GM11168 (cell line): ENCODE measurements around the gene DCC.
"Not testable (repeated sequence)": the region's sequence is repeated elsewhere in the genome, so short reads cannot be mapped to it uniquely, and the experiment has no call there.

Experiments
- in situ Hi-C: fragments of 300-500 bp; cut with MboI; formaldehyde crosslinking; loops from one replicate; pipeline ENCODE4 v1.12.0; 2022; ENCODE audit warnings: low sequenced_read_pairs; ENCODE audit not compliant: unreplicated experiment

The DCC gene

DNA sequence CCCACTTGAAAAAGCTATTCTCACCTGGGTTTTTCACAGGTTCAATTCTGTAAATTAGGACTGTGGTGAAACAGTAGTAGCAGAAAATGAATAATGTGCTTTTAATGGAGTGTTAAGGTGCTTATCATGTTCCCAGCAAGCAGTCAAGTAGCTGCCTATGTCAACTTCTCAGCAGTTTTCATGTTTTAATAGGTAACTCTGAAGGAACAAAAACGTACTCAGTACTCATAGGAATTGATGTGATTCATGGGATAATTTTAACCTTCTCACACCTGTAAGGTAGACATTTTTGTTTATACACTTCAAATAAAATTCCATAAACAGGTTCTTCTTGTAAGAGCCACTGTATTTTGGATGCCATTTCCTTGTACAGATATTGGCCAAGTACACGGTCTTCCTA is 1082.9 kb downstream of the DCC start:
- in situ Hi-C loops: no loop called here

- in situ Hi-C loops: no loop called here
Measured at GRCh38 chr18:53426666-53427184, 1086.7 kb downstream of the DCC start.

- in situ Hi-C loops: no loop called here
Measured at GRCh38 chr18:53441761-53442414, 1101.9 kb downstream of the DCC start.

DNA sequence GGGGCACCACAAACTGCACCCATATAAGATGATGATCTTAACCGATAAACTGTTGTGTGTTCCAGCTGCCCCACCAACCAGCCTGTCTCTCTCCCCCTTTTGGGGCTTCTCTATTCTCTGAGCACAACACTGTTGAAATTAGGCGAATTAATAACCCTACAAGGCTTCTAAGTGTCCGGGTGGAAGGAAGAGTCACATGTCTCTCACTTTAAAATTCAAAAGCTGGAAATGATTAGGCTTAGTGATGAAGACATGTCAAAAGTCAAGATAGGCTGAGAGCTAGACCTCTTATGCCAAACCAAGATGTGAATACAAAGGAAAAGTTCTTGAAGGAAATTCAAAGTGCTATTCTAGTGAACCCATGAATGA is 1102.4 kb downstream of the DCC start:
- in situ Hi-C loops: no loop called here

GRCh38 chr18:53443336-53443735 is 1103.3 kb downstream of the DCC start:
- in situ Hi-C loops: no loop called here

DNA sequence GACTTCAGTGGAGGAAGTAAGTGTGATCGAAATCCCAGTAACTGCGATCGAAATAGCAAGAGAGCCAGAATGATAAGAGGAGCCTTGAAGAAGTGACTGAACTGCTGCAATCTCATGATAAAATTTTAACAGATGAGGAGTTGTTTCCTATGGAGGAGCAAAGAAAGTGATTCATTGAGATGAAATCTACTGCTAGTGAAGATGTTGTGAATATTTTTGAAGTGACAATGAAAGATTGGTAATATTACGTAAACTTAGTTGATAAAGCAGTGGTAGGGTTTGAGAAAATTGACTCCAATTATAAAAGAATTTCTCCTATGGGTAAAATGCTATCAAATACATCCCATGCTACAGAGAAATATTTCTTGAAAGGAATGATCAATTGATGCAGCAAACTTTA is 1103.8 kb downstream of the DCC start:
- in situ Hi-C loops: no loop called here

DNA sequence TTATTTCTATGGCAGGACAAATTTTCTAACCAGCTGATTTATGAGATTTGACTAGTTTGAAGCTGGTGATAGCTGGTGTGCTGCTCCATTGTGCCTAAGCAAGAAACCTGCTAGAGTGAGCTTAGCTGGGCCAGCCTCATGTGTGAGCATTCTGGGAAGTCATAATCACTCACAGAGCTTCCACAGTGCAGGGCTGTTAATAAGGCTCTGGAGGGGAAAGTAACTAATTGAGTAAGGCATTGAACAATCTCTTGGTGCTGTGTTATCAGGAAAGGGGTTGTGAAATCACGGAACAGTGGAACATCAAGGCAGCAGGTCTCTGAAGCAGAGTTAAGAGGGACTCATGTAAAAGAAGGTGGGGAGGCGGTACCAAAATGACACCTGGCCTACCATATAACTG is 1111.9 kb downstream of the DCC start:
- in situ Hi-C loops: no loop called here

GRCh38 chr18:53457068-53457467 is 1117.1 kb downstream of the DCC start:
- in situ Hi-C loops: no loop called here

DNA sequence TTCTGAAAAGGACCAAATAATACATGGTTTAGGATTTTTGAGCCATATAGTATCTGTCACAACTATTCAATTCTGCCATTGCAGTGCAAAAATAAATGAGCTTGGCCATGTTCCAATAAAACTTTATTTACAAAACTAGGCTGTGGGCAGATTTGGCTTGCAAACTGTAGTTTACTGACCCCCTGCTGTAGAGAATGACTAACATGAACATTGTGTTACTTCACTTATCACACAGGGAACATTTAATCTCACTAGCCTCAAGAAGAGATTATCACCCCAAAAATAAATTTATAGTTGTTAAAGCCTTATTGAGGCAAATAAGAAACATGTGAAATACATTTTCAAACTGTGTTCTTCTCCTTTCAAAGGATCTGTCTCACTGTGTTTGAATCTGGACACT is 1118.3 kb downstream of the DCC start:
- in situ Hi-C loops: no loop called here

DNA sequence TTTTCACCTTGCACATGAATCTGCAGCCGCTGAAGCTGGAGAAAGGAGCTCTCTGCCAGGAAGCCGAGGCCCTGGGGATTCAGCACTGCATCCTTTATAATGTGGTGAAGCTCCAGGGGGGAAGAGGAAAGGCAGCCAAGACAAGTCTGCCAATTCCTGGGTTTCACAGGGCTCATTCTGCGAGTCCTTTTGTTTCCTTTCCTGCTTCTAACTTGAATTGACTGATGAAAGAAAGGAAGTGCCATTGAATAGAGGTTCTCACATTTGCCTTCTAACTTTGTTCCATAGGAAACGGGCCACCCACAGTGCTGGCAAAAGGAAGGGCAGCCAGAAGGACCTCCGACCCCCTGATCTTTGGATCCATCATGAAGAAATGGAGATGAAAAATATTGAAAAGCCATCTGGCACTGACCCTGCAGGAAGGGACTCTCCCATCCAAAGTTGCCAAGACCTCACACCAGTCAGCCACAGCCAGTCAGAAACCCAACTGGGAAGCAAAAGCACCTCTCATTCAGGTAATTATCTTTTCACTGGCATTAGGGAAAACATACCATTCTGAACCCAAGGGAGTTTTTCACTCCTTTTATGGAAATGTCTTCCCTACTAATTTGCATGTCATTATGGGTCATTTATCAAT is 1119.1 kb downstream of the DCC start:
- in situ Hi-C loops: no loop called here

DNA sequence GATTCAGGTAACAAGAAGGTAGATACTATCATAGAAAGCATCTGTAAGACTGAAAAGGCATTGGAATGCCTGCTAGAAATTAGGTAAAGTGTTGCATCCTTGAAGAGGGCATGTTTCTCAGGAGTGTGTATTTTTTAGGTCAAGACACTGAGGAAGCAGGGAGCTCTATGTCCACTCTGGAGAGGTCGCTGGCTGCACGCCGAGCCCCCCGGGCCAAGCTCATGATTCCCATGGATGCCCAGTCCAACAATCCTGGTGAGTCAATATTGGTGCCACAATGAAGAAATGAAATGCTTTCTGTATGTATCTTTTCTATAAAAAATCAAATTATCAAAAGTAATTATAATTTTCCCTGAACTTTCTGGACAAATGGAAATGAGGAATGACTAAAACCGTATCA is 1127.8 kb downstream of the DCC start:
- in situ Hi-C loops: no loop called here

DNA sequence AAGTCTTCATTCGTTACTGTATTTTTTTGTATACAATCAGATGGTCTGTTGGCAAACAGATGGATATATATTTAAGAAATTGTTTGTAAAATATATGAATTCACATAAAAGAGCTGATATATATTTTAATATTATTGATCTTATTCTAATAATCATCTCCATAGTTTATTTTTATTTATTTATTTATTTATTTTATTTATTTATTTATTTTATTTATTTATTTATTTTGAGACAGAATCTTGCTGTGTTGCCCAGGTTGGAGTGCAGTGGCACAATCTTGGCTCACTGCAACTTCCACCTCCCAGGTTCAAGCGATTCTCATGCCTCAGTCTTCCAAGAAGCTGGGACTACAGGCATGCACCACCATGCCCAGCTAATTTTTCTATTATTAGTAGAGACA is 1128.2 kb downstream of the DCC start:
- in situ Hi-C loops: not testable (repeated sequence)

DNA sequence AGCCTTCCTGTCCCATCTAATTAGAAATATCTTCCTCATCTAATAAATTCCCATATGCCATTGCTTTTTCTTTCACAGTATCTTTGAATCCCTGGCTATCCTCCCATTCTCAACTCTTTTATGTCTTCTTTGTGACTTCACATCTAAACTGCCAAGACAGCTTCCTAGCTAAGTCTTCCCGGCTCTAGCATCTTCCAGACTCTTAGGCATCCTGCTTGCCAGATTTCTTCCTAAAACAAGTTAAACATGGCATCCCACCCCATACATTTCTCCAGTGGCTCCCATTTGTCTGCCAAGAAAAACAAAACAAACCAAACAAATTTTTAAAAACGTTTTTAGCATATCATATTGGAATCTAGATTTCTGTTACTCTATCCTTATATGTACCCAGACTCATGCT is 1132.5 kb downstream of the DCC start:
- in situ Hi-C loops: no loop called here

DNA sequence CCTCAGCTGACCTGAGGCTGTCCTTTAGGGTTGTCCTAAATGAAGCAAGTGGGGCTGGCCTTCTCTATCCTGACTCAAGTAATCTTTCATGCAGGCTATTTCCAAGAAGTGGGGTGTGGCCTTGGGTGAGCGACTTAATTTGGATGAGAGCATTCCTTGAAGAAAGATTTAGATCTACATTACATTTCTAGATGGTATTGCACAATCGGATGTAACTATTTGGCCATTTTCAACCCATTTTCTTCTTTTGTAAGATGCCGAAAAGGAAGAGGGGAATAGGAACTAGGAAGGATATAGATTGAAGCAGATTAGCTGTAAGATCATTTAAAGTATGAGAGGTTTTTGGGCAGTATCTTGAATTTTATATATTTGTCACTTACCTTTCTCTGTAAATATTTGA is 1138.2 kb downstream of the DCC start:
- in situ Hi-C loops: no loop called here

DNA sequence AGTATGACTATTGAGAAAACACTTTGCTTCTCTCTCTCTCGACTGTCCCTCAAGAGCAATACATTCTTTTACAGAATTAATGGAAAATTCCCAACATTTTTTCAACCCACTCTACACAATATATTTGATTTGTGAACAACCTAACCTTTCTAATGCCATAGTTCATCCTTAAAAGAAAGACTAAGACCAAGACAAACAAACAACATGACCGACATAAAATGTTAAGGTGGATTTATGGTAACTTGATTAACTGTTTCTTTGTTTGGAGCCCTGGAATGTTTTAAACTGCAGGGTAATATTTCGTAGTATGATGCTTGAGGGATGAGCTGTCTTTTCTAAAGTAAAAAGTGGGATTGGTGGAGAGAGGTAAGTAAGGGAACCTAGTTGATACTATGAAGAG is 1146.3 kb downstream of the DCC start:
- in situ Hi-C loops: no loop called here

DNA sequence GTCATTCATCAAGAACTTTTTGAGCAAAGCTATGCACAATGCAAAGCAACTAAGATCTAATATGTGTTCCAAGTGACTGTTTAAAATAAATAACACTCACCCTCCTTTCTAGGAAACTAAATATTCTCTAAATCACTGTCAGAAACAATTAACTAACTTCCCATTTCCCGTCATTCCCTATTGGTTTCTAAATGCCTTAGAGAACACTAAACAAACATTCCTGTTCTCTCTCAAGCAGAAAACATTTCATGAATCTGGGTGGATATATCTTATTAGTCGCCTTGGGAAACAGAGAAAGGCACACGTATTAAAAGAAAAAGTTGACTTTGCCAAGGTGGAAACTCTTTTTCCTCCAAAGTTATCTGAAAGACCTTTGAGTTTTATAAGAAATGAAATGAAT is 1149.3 kb downstream of the DCC start:
- in situ Hi-C loops: no loop called here

DNA sequence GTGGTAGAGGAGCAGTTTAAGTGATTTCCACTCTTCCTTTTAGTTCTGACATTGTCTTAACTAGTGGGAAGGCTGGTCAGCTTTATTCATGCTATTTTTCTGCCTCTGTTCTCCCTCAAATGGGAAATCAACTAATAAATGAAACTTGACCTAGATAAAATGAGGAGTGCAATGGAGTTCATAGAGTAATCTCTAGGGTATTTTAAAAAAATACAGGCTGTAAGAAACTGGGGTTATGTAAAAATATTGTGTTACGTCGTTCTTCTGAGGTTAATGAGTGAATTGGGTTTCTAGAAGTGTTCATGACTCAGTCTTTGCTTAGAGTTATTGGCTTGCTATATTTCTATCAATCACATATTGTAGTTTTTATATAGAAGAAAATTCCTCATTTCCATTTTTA is 1150.0 kb downstream of the DCC start:
- in situ Hi-C loops: no loop called here

- in situ Hi-C loops: no loop called here
Measured at GRCh38 chr18:53496028-53496427, 1156.0 kb downstream of the DCC start.

DNA sequence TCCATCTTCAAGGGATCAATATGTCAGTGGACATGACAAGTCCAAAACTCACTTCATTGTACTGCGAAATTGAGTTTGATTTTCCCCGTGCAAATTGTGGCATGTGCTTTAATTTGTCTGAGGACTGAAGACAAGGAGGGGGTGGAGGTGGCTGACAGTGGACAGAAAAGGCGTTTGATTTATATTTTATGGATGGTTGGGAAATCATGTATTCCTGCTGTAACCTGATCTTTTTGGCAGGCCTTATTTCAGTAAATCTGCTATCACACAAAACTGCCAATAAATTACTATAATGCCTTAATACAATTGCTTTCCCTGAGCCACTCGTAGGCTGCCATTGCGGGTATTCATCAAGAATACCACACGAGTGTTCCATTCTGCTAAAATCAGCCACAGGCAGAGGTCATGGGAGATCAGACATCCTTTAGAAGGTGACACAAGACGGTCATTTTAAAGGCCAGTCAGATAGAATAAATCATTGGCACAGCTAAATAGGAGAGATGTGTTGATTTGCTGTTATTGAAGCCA is 1164.0 kb downstream of the DCC start:
- in situ Hi-C loops: no loop called here

GRCh38 chr18:53508529-53508928 is 1168.5 kb downstream of the DCC start:
- in situ Hi-C loops: no loop called here

GRCh38 chr18:53509886-53510285 is 1169.9 kb downstream of the DCC start:
- in situ Hi-C loops: no loop called here

DNA sequence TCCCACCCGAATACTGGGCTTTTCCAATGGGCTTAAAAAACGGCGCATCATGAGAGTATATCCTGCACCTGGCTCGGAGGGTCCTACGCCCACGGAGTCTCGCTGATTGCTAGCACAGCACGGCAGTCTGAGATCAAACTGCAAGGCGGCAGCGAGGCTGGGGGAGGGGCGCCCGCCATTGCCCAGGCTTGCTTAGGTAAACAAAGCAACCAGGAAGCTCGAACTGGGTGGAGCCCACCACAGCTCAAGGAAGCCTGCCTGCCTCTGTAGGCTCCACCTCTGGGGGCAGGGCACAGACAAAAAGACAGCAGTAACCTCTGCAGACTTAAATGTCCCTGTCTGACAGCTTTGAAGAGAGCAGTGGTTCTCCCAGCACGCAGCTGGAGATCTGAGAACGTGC is 1171.7 kb downstream of the DCC start:
- in situ Hi-C loops: not testable (repeated sequence)
